DND-41 (cell line): ENCODE data around the gene STOX2.

Experiments
- CTCF ChIP-seq: IDR thresholded peaks from 2 replicates; pipeline ENCODE4 v1.5.1; 2012; ENCODE audit warnings: borderline replicate concordance, low read length, moderate library complexity, mild to moderate bottlenecking; ENCODE audit not compliant: poor library complexity, severe bottlenecking; ENCODE audit errors: extremely low read depth
- EZH2 ChIP-seq: IDR thresholded peaks from 3 replicates; pipeline ENCODE4 v1.6.1; 2012; ENCODE audit warnings: borderline replicate concordance, low read depth, mild to moderate bottlenecking, moderate library complexity, low read length, inconsistent platforms; ENCODE audit not compliant: severe bottlenecking

GRCh38 chr4:183921335-183921734, 16.2 kb downstream of the STOX2 start:
- TF ChIP-seq CTCF: no peak
- no peak for TF ChIP-seq EZH2
